Measurements from ENCODE around the gene APRT.

APRT gene

GRCh38 chr16:88853325-88853941, 41.7 kb upstream of the APRT start:
- no peak for ATAC-seq (ENCODE audit: insufficient read depth, low read depth)
- H3K4me1 ChIP-seq (ENCODE audit: insufficient read depth, low read length): peaks cover 18% of the 10 kb centered on the region

DNA sequence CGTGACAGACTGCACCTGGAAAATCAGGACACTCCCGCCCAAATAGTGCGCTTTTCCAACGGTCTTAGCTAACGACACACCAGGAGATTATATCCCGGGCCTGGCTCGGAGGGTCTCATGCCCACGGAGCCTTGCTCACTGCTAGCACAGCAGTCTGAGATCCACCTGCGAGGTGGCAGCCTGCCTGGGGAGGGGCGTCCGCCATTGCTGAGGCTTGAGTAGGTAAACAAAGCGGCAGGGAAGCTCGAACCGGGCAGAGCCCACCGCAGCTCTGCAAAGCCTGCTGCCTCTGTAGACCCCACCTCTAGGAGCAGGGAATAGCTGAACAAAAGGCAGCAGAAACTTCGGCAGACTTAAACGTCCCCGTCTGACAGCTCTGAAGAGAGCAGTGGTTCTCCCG, 39.9 kb upstream of the APRT start:
- Histone ChIP-seq H4K20me1 (ENCODE audit: insufficient read depth, low read length) (peaks cover 14% of the 10 kb centered on the region), H3K27me3 (ENCODE audit: insufficient read depth, low read length, poor library complexity) (no peaks in the 10 kb centered on the region), H3K9ac (ENCODE audit: low read depth, low read length) (no peak overlapping the region), H3K36me3 (ENCODE audit: insufficient read depth, low read length) (0 out of 2 replicates have a peak, but pooled peaks cover 5% of the 10 kb centered on the region), H3K9me3 (ENCODE audit: insufficient read depth, low read length, severe bottlenecking) (no peaks in the 10 kb centered on the region), H3K4me2 (ENCODE audit: insufficient read depth, low read length) (no peak overlapping the region), H3K79me2 (ENCODE audit: insufficient read depth, low read length) (peaks cover 5% of the 10 kb centered on the region; the same call in 1 of the 2 replicates), H3K4me1 (ENCODE audit: insufficient read depth, low read length) (peaks cover 9% of the 10 kb centered on the region), H2AFZ (ENCODE audit: low read depth, low read length) (no peak overlapping the region), H3K4me3 (ENCODE audit: low read depth in 1 of 2, low read length in 2 of 2) (no peak overlapping the region), H3K27ac (ENCODE audit: low read length) (no peak overlapping the region)
- TF ChIP-seq CTCF (IDR thresholded peaks at IDR 0.05; ENCODE audit: borderline replicate concordance, extremely low read depth, low read length, poor library complexity, severe bottlenecking): no peak
- TF ChIP-seq EZH2 (IDR thresholded peaks at IDR 0.05; ENCODE audit: borderline replicate concordance, low read depth, low read length, severe bottlenecking): no peak
- DNase-seq (no peak), ATAC-seq (ENCODE audit: insufficient read depth, low read depth) (no peak)

More at GRCh38 chr16:88853325-88853941, 41.7 kb upstream of the APRT start:
- Histone ChIP-seq H3K9me3 (ENCODE audit: insufficient read depth, low read length, severe bottlenecking) (no peaks in the 10 kb centered on the region), H2AFZ (ENCODE audit: low read depth, low read length) (no peak overlapping the region), H3K27ac (ENCODE audit: low read length) (no peak overlapping the region), H3K79me2 (ENCODE audit: insufficient read depth, low read length) (peaks cover 19% of the 10 kb centered on the region), H3K27me3 (ENCODE audit: insufficient read depth, low read length, poor library complexity) (no peaks in the 10 kb centered on the region), H4K20me1 (ENCODE audit: insufficient read depth, low read length) (peaks cover 14% of the 10 kb centered on the region), H3K9ac (ENCODE audit: low read depth, low read length) (no peak overlapping the region), H3K36me3 (ENCODE audit: insufficient read depth, low read length) (peaks cover 6% of the 10 kb centered on the region; the same call in 1 of the 2 replicates), H3K4me2 (ENCODE audit: insufficient read depth, low read length) (no peak overlapping the region), H3K4me3 (ENCODE audit: low read depth in 1 of 2, low read length in 2 of 2) (no peak overlapping the region)
- no peak for DNase-seq
- TF ChIP-seq CTCF (IDR thresholded peaks at IDR 0.05; ENCODE audit: borderline replicate concordance, extremely low read depth, low read length, poor library complexity, severe bottlenecking): no peak
- TF ChIP-seq EZH2 (IDR thresholded peaks at IDR 0.05; ENCODE audit: borderline replicate concordance, low read depth, low read length, severe bottlenecking): no peak

DNA sequence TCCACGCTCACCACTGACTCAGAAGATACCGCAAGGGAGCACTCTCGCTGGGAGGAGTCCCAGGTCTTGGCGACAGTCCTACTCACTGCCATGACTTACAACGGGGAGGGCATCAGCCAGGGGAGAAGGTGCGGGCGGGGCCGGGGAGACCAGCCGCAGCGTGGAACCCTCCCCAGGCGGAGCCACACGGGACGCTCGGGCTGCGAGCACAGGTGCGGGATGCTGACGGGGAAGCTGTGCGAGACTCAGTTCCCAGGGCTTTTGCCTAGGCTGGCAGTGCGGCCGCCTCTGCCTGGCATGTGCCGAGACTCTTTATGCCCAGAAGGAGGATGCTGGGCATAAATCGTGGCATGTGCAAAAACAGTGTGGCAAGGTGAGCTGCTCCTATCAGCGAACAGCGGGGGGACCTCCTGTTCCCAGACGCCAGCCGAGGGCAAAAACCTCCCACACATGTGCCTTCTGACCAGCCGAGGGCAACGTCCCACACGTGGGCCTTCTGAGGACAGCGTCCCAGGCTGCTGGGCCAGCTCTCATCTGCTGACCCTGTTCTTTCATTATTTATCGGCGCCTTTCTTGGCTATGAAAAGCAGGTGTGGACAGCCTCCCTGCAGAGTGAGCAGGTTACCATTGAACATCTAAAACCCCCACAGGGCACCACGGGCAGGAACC, 38.9 kb upstream of the APRT start:
- Histone ChIP-seq H2AFZ (ENCODE audit: low read depth, low read length) (no peak overlapping the region), H3K4me1 (ENCODE audit: insufficient read depth, low read length) (peaks cover 2% of the 10 kb centered on the region; the same call in 1 of the 2 replicates), H3K27me3 (ENCODE audit: insufficient read depth, low read length, poor library complexity) (no peaks in the 10 kb centered on the region), H4K20me1 (ENCODE audit: insufficient read depth, low read length) (peaks cover 12% of the 10 kb centered on the region), H3K79me2 (ENCODE audit: insufficient read depth, low read length) (no peaks in the 10 kb centered on the region), H3K27ac (ENCODE audit: low read length) (no peak overlapping the region), H3K9ac (ENCODE audit: low read depth, low read length) (no peak overlapping the region), H3K36me3 (ENCODE audit: insufficient read depth, low read length) (0 out of 2 replicates have a peak, but pooled peaks cover 5% of the 10 kb centered on the region), H3K4me3 (ENCODE audit: low read depth in 1 of 2, low read length in 2 of 2) (no peak overlapping the region), H3K4me2 (ENCODE audit: insufficient read depth, low read length) (no peak overlapping the region), H3K9me3 (ENCODE audit: insufficient read depth, low read length, severe bottlenecking) (no peaks in the 10 kb centered on the region)
- no peak for ATAC-seq (ENCODE audit: insufficient read depth, low read depth)
- DNase-seq: no peak
- no peak for TF ChIP-seq EZH2 (IDR thresholded peaks at IDR 0.05; ENCODE audit: borderline replicate concordance, low read depth, low read length, severe bottlenecking)
- TF ChIP-seq CTCF (IDR thresholded peaks at IDR 0.05; ENCODE audit: borderline replicate concordance, extremely low read depth, low read length, poor library complexity, severe bottlenecking): no peak
